GM12878 (cell line): ENCODE data around the gene NTN3.

Experiments
- CEBPZ ChIP-seq: fragments of 150-350 bp; IDR thresholded peaks from 2 replicates; pipeline ENCODE4 v1.6.1; 2016; ENCODE audit warnings: low read depth, low read length
- CTCF ChIP-seq, 3 experiments: IDR thresholded peaks in 2 of 3; conservative IDR thresholded peaks in 1 of 3; 2 replicates each; pipeline ENCODE4 v1.5.1; 2011; ENCODE audit warnings: low read depth in 3 of 3, low read length in 3 of 3, mild to moderate bottlenecking in 3 of 3, control low read depth in 2 of 3, moderate library complexity in 2 of 3, inconsistent platforms in 1 of 3, mixed read lengths in 1 of 3; ENCODE audit not compliant: control insufficient read depth in 2 of 3, insufficient read depth in 1 of 3; ENCODE audit errors: extremely low read depth in 1 of 3
- FOS ChIP-seq: IDR thresholded peaks from 3 replicates; pipeline ENCODE4 v1.6.1; 2011; ENCODE audit warnings: borderline replicate concordance; ENCODE audit not compliant: insufficient read length; ENCODE audit errors: extremely low read depth
- POU2F2 ChIP-seq: IDR thresholded peaks from 3 replicates; pipeline ENCODE4 v1.6.1; 2011; ENCODE audit warnings: low read depth, mild to moderate bottlenecking, low read length, borderline replicate concordance

GRCh38 chr16:2485811-2486507 is 14.9 kb downstream of the NTN3 start:
- TF ChIP-seq CTCF (IDR thresholded peaks at IDR 0.05 in 2 of 3, conservative IDR thresholded peaks at IDR 0.05 in 1 of 3; ENCODE audit: control insufficient read depth in 2 of 3, extremely low read depth in 1 of 3, insufficient read depth in 1 of 3, low read depth in 3 of 3, low read length in 3 of 3): no peak
- no peak for TF ChIP-seq CEBPZ
- TF ChIP-seq FOS: no peak
- TF ChIP-seq POU2F2: no peak
